Trophoblast cell (in vitro differentiated cells and primary cell): ENCODE measurements around the gene SLC43A2.

Experiments used
- DNase-seq, 2 donors: peaks; one replicate each; pipeline ENCODE4 v3.0.0-alpha.2; 2016
- H2AFZ ChIP-seq: 2 replicates; pipeline ENCODE4 v1.6.1; 2013; ENCODE audit warnings: low read length, moderate library complexity, mild to moderate bottlenecking; ENCODE audit not compliant: insufficient read depth, poor library complexity
- H2AK5ac ChIP-seq: 2 replicates; pipeline ENCODE4 v1.6.1; 2013; ENCODE audit warnings: mild to moderate bottlenecking, low read length
- H2BK120ac ChIP-seq: 2 replicates; pipeline ENCODE4 v1.6.1; 2013; ENCODE audit warnings: low read length, mild to moderate bottlenecking, moderate library complexity; ENCODE audit not compliant: insufficient read depth, poor library complexity
- H2BK12ac ChIP-seq: 2 replicates; pipeline ENCODE4 v1.6.1; 2013; ENCODE audit warnings: mild to moderate bottlenecking, low read length, moderate library complexity
- H2BK5ac ChIP-seq: 2 replicates; pipeline ENCODE4 v1.6.1; 2013; ENCODE audit warnings: low read length, low read depth, moderate library complexity, mild to moderate bottlenecking; ENCODE audit not compliant: poor library complexity
- H3K14ac ChIP-seq: 2 replicates; pipeline ENCODE4 v1.6.1; 2013; ENCODE audit warnings: mild to moderate bottlenecking, low read length
- H3K18ac ChIP-seq: 2 replicates; pipeline ENCODE4 v1.6.1; 2013; ENCODE audit warnings: mild to moderate bottlenecking, low read length
- H3K23ac ChIP-seq: 2 replicates; pipeline ENCODE4 v1.6.1; 2013; ENCODE audit warnings: low read length
- H3K27ac ChIP-seq: 2 replicates; pipeline ENCODE4 v1.5.1; 2013; ENCODE audit warnings: low read depth, mild to moderate bottlenecking, inconsistent platforms, low read length, moderate library complexity
- H3K27me3 ChIP-seq: 2 replicates; pipeline ENCODE4 v1.6.1; 2013; ENCODE audit warnings: inconsistent platforms, mild to moderate bottlenecking, low read length, moderate library complexity; ENCODE audit not compliant: insufficient read depth
- H3K36me3 ChIP-seq, 2 experiments: 1 replicate in 1 of 2; 2 replicates in 1 of 2; pipeline ENCODE4 v1.6.1; 2013; ENCODE audit warnings: low read length in 2 of 2, mild to moderate bottlenecking in 2 of 2, moderate library complexity in 1 of 2; ENCODE audit not compliant: insufficient read depth in 2 of 2, control insufficient read depth in 1 of 2
- H3K4ac ChIP-seq: 2 replicates; pipeline ENCODE4 v1.6.1; 2013; ENCODE audit warnings: low read depth, mild to moderate bottlenecking, low read length, moderate library complexity
- H3K4me1 ChIP-seq, 2 experiments: 1 replicate in 1 of 2; 2 replicates in 1 of 2; pipeline ENCODE4 v1.6.1; 2013; ENCODE audit warnings: low read length in 2 of 2, mild to moderate bottlenecking in 2 of 2, moderate library complexity in 1 of 2; ENCODE audit not compliant: insufficient read depth in 2 of 2, control insufficient read depth in 1 of 2
- H3K4me2 ChIP-seq: 2 replicates; pipeline ENCODE4 v1.6.1; 2013; ENCODE audit warnings: inconsistent platforms, mild to moderate bottlenecking, low read length, moderate library complexity
- H3K4me3 ChIP-seq: 2 replicates; pipeline ENCODE4 v1.5.1; 2013; ENCODE audit warnings: mild to moderate bottlenecking, low read depth, low read length, inconsistent platforms
- H3K79me1 ChIP-seq: one replicate; pipeline ENCODE4 v1.6.1; 2013; ENCODE audit warnings: low read length
- H3K79me2 ChIP-seq: 2 replicates; pipeline ENCODE4 v1.6.1; 2013; ENCODE audit warnings: low read length, mild to moderate bottlenecking; ENCODE audit not compliant: control insufficient read depth, insufficient read depth, poor library complexity
- H3K9ac ChIP-seq: 2 replicates; pipeline ENCODE4 v1.6.1; 2013; ENCODE audit warnings: mild to moderate bottlenecking, low read length
- H3K9me3 ChIP-seq: 2 replicates; pipeline ENCODE4 v1.6.1; 2013; ENCODE audit warnings: low read depth, mild to moderate bottlenecking, control low read depth, inconsistent platforms, low read length; ENCODE audit not compliant: insufficient read depth
- H4K12ac ChIP-seq: 2 replicates; pipeline ENCODE4 v1.6.1; 2013; ENCODE audit warnings: low read depth, mild to moderate bottlenecking, low read length, moderate library complexity
- H4K8ac ChIP-seq: 2 replicates; pipeline ENCODE4 v1.6.1; 2013; ENCODE audit warnings: low read depth, mild to moderate bottlenecking, low read length, moderate library complexity
- H4K91ac ChIP-seq: one replicate; pipeline ENCODE4 v1.6.1; 2013; ENCODE audit warnings: low read depth, mild to moderate bottlenecking, low read length, moderate library complexity
- WGBS: extraction: QIAGEN DNeasy Blood & Tissue Kit; methylation state at CpG from one replicate; pipeline ENCODE4 v1.1.7; 2013; ENCODE audit warnings: missing lambda C conversion rate; ENCODE audit not compliant: insufficient read length, insufficient coverage; ENCODE audit errors: extremely low coverage; 5-methylcytosine and 5-hydroxymethylcytosine counted together

SLC43A2 gene

GRCh38 chr17:1584167-1584566 is 44.5 kb downstream of the SLC43A2 start:
- no peak overlapping the region for H3K4ac ChIP-seq
- H2BK12ac ChIP-seq = peak overlapping the region; percentile 30
- no peak overlapping the region for H3K18ac ChIP-seq
- H4K12ac ChIP-seq = no peak overlapping the region
- peaks cover 32 to 34% of the 10 kb centered on the region in 2 experiments for H3K4me1 ChIP-seq
- H3K79me1 ChIP-seq = peaks cover 27% of the 10 kb centered on the region
- H4K91ac ChIP-seq = no peak overlapping the region
- no peak overlapping the region for H3K27ac ChIP-seq
- peaks cover 5% of the 10 kb centered on the region for H3K79me2 ChIP-seq
- peak overlapping the region; percentile 47 for H2AK5ac ChIP-seq
- no peak for DNase-seq
- H2BK5ac ChIP-seq = no peak overlapping the region
- H2AFZ ChIP-seq = no peak overlapping the region
- H3K27me3 ChIP-seq = no peaks in the 10 kb centered on the region
- H3K9me3 ChIP-seq = peaks cover 2% of the 10 kb centered on the region
- no peak overlapping the region for H3K4me3 ChIP-seq
- no peak overlapping the region for H3K4me2 ChIP-seq
- WGBS = no CpG with 5 or more reads among the region's 14 CpGs
- no peak overlapping the region for H3K23ac ChIP-seq
- no peak overlapping the region for H3K9ac ChIP-seq
- H2BK120ac ChIP-seq = peak overlapping the region; percentile 24
- H4K8ac ChIP-seq = no peak overlapping the region
- peaks cover 15 to 22% of the 10 kb centered on the region in 2 experiments for H3K36me3 ChIP-seq
- H3K14ac ChIP-seq = no peak overlapping the region

- H2BK12ac ChIP-seq = no peak overlapping the region
- no CpG with 5 or more reads among the region's 6 CpGs for WGBS
- H3K18ac ChIP-seq = no peak overlapping the region
- H3K4me2 ChIP-seq = no peak overlapping the region
- peaks cover 15 to 20% of the 10 kb centered on the region in 2 experiments for H3K36me3 ChIP-seq
- peaks cover 3% of the 10 kb centered on the region for H3K79me2 ChIP-seq
- peaks cover 21% of the 10 kb centered on the region for H3K79me1 ChIP-seq
- H3K9ac ChIP-seq = no peak overlapping the region
- H3K9me3 ChIP-seq = peaks cover 2% of the 10 kb centered on the region
- no peak for DNase-seq
- H4K12ac ChIP-seq = no peak overlapping the region
- H3K4me1 ChIP-seq = peaks cover 26 to 28% of the 10 kb centered on the region in 2 experiments
- H3K4ac ChIP-seq = no peak overlapping the region
- no peak overlapping the region for H4K8ac ChIP-seq
- no peak overlapping the region for H2AK5ac ChIP-seq
- H4K91ac ChIP-seq = no peak overlapping the region
- no peak overlapping the region for H3K14ac ChIP-seq
- H3K23ac ChIP-seq = no peak overlapping the region
- no peaks in the 10 kb centered on the region for H3K27me3 ChIP-seq
- no peak overlapping the region for H3K4me3 ChIP-seq
- H2BK5ac ChIP-seq = no peak overlapping the region
- no peak overlapping the region for H3K27ac ChIP-seq
- H2BK120ac ChIP-seq = no peak overlapping the region
- H2AFZ ChIP-seq = no peak overlapping the region
Measured at GRCh38 chr17:1583556-1583955, 45.1 kb downstream of the SLC43A2 start.

- no peak for DNase-seq
- Histone ChIP-seq H2BK5ac (no peak overlapping the region), H2AK5ac (no peak overlapping the region), H3K27me3 (no peaks in the 10 kb centered on the region), H2AFZ (no peak overlapping the region), H3K9ac (no peak overlapping the region), H3K79me1 (peaks cover 22% of the 10 kb centered on the region), H2BK120ac (no peak overlapping the region), H3K27ac (no peak overlapping the region), H2BK12ac (no peak overlapping the region), H4K8ac (no peak overlapping the region), H3K9me3 (peaks cover 2% of the 10 kb centered on the region), H4K91ac (no peak overlapping the region), H3K79me2 (peaks cover 3% of the 10 kb centered on the region), H3K36me3 (peaks cover 18 to 26% of the 10 kb centered on the region in 2 experiments), H3K4ac (no peak overlapping the region), H4K12ac (no peak overlapping the region), H3K23ac (no peak overlapping the region), H3K14ac (no peak overlapping the region), H3K4me2 (no peak overlapping the region), H3K18ac (no peak overlapping the region), H3K4me1 (peaks cover 26 to 30% of the 10 kb centered on the region in 2 experiments), H3K4me3 (no peak overlapping the region)
- WGBS = no CpG with 5 or more reads among the region's 10 CpGs
Measured at GRCh38 chr17:1582374-1582773, 46.3 kb downstream of the SLC43A2 start.

- Histone ChIP-seq H3K4me1 (peaks cover 18 to 23% of the 10 kb centered on the region in 2 experiments), H3K9ac (no peak overlapping the region), H3K36me3 (peaks cover 18 to 31% of the 10 kb centered on the region in 2 experiments), H2AFZ (no peak overlapping the region), H4K8ac (no peak overlapping the region), H3K4me3 (no peak overlapping the region), H3K23ac (no peak overlapping the region), H3K27me3 (no peaks in the 10 kb centered on the region), H2AK5ac (no peak overlapping the region), H2BK120ac (no peak overlapping the region), H4K91ac (no peak overlapping the region), H4K12ac (no peak overlapping the region), H3K79me2 (peaks cover 3% of the 10 kb centered on the region), H2BK12ac (no peak overlapping the region), H3K79me1 (peaks cover 20% of the 10 kb centered on the region), H3K14ac (no peak overlapping the region), H3K27ac (no peak overlapping the region), H3K4ac (no peak overlapping the region), H2BK5ac (no peak overlapping the region), H3K4me2 (no peak overlapping the region), H3K18ac (no peak overlapping the region), H3K9me3 (peaks cover 4% of the 10 kb centered on the region)
- no CpG with 5 or more reads among the region's 19 CpGs for WGBS
- no peak for DNase-seq
Measured at GRCh38 chr17:1580979-1581676, 47.5 kb downstream of the SLC43A2 start.
